Renal pelvis (tissue), 12 donors: ENCODE measurements around the gene LECT2. TPM values are rescaled to one million over a fixed set of nuclear protein-coding genes. Genes with fewer than 3 reads are reported as not detected.

Experiments used
- DNase-seq: peaks from one replicate; pipeline ENCODE4 v3.0.0-alpha.2; 2013
- long read RNA-seq, 16 experiments: transcript quantifications; one replicate each; lab custom pipeline, GENCODE V29; 2026
- polyA plus RNA-seq, 3 donors: library from polyadenylated mRNA; unstranded; fragments of 120-200 nt; gene quantifications; one replicate each; pipeline ENCODE4 v1.2.1, GENCODE V29; 2013; ENCODE audit not compliant: insufficient read length in 3 of 3

Gene LECT2
- polyA plus RNA-seq = 1 to 10 TPM; 2.1 to 4.8 (median 4.1) TPM
- long read RNA-seq, donor 1 = 0 reads
- long read RNA-seq, donor 2 = 0 reads
- long read RNA-seq, donor 3 = 0 reads
- long read RNA-seq, donor 4 = 0 reads
- long read RNA-seq, donor 5 = 0 reads
- long read RNA-seq, donor 6, partial matches to known transcripts = 7 of 7 reads
- long read RNA-seq, donor 6, other reads (novel, unspliced or antisense) = 0 of 7 reads
- long read RNA-seq, donor 7 = 0 reads
- long read RNA-seq, donor 8 = 0 reads
- long read RNA-seq, donor 9 = 0 reads
- long read RNA-seq, donor 10 = 0 reads
- long read RNA-seq, donor 11 = 0 reads
- long read RNA-seq, donor 12, partial matches to known transcripts = 7 of 7 reads
- long read RNA-seq, donor 12, other reads (novel, unspliced or antisense) = 0 of 7 reads
- long read RNA-seq, donor 13, partial matches to known transcripts = 5 of 5 reads
- long read RNA-seq, donor 13, other reads (novel, unspliced or antisense) = 0 of 5 reads
- long read RNA-seq, donor 14 = 0 reads
- long read RNA-seq, donor 15 = 0 reads
- long read RNA-seq, donor 16, partial matches to known transcripts = 16 of 16 reads
- long read RNA-seq, donor 16, other reads (novel, unspliced or antisense) = 0 of 16 reads

DNA sequence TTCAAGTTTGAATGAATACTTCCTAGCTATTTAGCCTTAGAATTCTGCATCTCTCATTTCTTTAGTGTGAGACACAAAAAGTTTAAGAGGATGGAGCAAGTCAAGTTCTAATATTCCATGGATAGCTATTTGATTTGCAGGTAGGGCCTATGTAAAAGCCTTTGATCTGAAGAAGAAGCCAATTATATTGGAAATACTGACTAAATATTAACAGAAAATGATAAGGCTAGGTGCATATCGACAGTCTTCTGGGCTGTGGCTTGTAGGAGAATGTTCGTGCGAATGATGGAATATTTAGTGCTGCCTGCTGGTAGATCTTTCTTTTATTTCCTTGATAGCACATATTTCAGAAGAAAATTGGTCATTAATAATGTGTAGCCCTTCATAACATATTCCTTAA, at the start of gene LECT2:
TSS of gene LECT2 (minus strand) at position 85 of the 400 bp plus-strand sequence. CDS start 150 bp downstream, outside the sequence.
- no peak for DNase-seq

DNA sequence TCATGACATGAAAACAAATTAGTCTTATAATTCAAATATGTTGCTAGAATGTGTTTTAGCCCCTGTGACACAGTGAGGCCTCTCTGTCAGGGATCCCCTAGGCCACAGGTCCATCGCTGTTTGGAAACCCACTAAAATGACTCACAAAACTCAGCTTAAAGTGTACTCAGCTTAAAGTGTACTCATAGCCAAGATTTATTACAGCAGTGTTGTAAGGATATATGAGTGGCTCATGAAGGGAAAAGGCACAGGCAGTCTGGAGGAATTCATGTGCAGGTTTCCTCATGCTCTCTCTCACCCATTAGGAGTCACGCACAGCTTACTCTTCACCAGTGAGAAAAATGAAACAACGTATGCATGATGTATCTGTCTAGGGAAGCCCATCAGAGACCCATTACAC, 49.7 kb upstream of the LECT2 start:
- DNase-seq = no peak

DNA sequence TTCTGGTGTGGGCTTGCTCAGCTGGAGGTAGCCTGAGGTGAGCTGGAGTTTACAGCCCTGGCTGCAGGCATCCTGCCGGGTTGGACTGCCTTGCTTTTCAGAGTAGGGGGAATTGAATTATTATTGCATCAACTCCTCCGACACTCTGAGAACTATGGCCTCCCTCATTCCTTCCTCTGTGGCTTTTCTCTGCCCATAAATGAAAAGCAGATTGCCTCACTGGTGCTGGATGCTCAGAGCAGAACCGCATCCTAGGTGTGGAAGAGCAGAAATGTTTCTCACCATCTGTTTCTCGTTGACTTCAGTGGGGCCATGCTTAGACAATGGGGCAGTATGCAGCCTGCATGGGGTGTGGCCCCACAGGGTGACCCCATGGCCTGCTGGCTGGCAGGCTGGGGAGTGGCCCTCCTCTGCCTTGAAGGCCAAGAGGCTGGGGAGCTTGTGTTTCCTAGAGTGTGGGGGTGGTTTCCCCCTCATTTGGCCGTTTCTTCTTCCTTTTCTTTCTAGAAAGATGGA, 46.7 kb upstream of the LECT2 start:
- no peak for DNase-seq

DNA sequence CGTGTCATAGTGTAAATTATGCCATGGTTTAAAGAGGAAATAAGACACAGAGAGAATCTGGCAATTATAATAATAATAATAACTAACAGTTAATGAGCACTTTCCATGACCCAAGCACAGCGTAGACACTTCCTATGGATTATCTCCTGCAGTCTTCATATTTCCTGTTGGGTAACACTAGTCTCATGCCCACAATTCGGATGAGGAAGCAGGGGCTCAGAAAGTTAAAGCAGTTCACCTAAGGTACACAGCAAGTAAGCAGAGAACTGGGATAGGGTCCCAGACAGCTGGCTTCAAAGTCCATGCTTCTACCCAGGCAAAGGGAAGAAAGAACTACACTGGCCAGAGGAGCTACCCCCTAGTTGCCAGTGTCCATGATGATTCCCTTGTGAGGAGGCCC, 46.1 kb upstream of the LECT2 start:
- DNase-seq = no peak

DNA sequence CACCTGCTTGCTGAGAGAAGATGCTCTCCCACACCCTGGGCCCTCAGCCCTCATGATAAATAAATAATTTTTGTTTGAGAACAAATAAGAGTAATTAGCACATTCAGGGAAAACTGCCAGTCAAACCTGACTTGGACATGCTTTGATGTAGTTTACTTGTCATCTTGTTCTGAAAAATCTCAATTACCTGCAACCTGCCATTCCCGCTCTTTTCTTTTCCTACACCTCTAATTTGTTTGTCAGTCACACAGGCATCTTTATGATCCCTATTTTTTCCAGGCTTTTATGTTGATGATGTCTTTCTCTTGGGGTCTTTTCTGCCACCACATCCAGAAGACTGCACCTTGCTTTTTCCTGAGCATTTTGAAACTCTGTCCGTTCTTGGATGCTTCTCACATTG, 45.4 kb upstream of the LECT2 start:
- DNase-seq = no peak

DNA sequence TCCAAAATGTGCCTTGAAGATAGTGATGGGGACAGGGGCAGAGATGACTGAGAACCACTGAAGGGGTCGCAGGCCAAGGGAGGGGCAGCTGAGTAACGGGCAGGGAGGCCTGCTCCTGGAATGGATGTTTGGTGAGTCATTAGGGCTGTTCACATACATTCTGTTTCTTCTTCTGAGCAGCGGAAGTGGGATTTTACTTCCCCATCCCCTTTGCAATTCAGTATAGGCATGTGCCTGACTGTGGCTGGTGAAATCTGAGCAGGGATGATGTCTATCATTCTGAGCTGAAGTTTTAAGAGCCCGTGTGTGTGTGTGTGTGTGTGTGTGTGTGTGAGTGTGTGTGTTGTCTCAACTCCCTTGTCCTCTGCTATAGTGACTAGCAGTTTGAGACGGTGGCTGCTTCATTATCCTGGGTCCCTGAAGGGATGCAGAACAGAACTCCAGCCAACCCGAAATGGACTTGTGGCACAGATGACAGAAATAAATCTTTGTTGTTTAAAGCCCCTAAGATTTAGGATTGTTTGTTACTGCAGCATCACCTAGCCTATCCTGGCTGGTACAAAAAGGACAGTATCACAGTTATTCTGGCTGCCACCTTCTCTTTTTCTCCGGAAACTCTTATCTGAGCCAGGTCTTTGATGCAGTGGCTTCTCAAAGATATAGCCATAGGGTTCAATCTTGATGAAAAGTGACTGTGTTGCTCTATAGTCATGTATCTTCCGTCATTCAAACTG, 44.8 kb upstream of the LECT2 start:
- no peak for DNase-seq

DNA sequence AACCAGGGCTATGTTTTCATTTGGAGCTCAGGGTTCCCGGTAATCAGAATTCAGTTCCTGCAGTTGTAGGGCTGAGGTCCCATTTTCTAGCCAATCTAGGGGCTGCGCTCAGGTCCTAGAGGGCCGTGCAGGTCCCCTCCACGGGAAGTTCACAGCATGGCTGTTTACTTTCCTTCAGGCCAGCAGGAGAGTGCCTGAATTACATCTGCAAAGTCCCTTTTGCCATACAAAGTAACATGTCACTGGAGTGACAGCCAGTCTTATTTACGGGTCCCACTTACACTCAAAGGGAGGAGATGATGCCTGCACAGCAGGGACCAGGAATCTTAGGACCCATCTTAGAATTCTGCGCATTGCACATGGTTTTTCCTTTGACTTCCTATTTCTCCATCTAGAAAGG, 44.1 kb upstream of the LECT2 start:
- DNase-seq = no peak

DNA sequence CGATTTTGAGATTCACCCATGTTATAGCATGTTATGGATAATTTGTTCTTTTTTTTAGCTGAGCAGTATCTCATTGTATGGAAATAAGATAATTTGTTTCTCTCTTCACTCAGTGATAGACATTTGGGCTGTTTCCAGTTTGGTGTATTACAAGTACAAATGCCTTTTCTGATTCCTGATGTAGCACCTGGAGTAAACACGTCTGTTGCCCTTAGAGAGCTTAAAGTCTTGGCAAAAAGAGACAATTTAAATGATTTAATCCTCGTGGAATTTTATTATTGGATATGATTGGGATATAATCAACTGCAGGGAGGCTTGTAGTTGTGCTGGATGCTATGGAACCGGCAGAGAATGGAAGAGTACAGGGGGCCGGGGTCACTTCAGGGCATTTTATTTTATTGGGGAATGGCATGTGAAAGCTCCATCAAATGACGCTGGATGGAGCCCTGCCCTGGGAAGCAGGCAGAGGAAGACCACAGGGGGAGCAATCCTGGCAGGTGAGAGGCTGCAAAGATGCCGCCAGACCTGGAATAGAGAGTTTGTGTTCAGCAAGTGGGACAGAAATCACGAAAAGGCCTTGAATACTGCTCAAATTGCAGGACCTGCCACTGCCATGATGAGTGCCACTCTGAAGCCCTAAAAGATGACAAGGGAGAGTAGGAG, 43.0 kb upstream of the LECT2 start:
- DNase-seq = no peak

DNA sequence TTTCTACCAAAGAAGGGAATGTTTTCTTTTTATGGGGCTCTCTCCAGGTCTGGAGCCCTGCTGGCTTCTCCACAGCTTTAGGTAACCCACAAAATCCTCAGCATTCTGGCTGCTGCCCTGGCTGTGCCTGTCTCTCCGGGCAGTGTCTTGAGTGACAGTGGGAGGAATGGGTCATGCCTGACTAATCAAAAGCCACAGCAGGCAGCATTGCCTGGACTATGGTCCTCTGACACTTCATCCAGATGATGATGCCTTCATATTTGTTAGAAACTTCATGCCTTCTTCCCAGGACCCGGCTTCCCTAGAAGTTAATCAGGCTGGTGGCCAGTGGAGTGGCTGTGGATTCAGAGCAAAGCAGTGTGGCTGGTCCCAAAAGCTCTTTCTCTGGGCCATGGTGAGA, 41.8 kb upstream of the LECT2 start:
- no peak for DNase-seq

DNA sequence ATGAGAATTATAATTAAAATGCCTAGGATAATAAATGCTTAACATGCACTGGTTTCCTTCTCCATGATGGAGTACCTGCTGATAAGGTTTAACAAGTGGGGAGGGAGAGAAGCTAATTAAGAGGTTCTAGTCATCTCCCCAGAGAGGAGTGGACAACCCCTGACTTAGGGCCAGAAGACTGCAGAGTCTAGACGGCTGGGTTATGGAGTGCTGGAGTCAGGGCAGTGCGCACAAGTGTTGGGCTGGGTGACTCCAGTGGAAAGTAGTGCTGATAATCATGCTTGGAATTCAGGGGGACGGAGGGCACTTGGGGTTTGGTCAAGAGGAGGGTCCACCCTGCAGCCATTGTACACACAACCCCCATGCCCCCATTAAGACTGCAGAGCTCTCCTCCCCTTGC, 41.2 kb upstream of the LECT2 start:
- DNase-seq = no peak

DNA sequence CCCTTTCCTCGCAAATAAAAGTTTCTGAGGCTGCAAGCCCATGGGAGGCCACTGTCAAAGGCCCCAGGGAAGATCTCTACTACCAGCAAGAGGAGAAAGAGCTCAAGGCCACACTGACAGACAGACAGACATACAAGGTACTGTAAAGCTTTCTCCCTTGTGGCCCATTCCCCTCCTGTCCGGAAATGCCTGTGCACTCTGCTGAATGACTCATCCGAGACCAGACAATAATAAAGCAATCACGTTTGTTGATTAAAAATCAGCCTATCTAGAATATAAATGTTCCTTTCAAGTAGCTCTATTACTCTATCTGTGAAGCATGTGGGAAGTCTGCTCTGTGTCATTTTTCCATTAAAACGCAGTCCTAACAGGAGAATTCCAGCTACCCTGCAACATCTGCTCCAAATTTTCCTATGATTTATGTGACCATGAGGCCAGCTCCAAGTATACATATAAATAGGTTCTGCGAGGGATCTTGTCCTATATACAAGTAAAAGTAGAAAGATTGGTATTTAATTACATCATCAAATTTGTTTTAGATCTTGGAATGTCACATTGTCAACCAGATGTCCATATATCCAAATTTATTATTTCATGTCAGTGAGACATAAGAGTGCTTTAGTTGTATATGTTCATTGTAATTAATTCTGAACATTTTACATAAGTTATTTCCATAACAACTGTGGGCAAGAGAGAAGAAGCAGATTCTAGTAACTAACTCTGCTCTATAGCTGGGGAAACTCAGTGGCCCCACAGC, 39.3 kb upstream of the LECT2 start:
- peak; percentile 69 for DNase-seq

DNA sequence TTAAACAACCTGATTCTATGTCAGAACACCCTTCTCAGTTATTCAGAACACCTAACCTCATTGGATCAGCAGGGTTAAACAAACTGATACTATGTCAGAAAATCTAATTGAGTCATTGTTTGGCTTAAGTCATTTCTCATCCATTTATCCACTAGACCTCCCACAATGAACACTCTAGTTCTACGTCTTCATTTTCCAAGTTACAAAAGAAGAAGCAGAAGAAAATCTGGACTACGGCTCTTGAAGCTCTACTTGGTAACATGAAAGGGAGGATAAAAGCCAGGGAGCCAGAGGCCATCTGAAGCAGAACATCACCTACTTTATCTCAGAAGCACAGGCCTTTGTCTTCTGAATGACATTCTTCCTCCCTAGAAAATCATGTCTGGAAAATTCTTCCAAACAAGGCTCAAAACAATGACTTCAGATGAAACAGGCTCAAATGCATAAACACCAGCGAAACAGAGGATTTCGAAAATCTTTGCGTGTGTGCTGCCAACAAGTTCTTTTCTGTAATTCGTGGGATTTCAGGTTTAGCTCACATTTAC, 38.6 kb upstream of the LECT2 start:
- no peak for DNase-seq

DNA sequence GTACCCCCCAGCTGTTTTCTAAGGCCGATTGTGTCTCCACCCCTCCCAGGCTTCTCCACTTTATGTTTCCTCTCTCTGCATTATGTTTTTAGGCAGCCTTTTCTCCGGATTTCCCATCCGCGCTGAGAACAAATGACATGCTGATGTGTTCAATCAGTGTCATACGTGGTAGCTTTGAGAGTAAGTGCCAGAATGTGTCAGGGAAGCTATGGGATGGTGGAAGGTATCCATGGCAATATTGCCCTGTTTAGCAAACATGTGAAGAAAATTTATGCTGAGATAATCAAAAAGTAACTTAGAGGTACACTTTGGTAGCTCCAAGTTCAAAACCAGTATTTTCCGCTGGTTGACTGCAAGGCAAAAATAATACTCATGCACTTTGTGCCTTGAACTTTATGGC, 36.6 kb upstream of the LECT2 start:
- DNase-seq = no peak

DNA sequence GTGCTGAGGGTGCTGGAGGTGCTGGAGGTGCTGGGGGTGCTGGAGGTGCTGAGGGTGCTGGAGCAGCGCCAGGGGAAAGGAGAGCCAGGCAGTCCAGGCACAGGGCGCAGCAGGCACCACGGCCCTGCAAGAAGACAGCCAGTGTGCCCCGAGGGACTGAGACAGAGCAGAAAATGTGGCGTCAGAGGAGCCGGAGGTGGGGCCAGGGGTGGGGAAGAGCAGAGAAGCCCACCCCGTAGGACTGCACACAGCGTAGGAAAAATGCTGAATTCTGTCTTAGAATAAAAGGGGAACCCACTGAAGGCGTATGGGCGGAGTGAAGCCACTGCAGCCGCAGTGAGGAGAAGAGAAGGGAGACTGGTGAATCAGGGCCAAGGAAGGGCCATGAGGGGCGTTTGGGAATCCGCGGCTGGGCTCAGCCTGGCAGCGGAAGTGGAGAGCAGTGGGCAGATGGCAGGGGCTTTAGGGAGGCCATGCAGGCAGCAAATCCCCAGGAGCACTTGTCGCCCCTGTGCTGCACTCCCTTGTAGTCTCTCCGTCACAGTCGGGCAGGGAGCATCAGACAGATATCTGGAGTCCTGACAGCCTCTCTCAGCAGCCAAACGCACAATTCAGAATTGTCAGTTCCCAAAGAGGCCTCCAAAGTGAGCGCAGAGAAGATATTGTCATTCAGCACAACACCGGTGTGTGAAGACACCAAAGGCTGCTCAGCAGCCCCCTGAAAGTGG, 35.9 kb upstream of the LECT2 start:
- DNase-seq = no peak

DNA sequence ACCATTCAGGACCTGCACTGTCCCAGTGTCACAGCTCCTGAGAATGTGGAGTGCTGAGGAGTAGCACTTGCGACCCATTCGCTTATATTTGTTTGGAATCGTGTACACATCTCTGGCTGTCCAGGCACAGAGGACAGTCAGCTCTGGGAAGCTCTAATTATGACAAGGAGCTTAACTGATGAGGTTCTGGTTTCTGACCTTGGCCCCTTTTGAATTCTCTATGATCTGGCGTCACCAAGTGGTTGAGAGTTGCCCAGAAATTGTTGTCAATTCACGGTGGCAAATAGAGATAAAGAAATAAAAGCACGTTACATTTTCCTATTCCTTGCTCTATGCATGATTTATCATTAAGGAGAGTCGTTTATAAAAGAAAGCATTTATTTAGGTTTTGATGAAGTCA, 34.9 kb upstream of the LECT2 start:
- no peak for DNase-seq

DNA sequence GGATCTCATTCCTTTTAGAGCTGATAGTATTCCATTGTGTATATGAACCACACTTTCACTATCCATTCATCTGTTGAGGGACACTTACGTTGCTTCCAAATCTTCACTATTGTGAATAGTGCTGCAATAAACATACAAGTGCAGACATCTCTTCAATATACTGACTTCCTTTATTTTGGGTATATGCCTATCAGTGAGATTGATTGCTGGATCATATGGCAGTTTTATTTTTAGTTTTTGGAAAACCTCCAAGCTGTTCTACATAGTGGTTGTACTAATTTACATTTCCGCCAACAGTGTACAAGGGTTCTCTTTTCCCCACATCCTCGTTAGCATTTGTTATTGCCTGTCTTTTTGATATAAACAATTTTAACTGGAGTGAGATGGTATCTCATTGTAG, 33.8 kb upstream of the LECT2 start:
- no peak for DNase-seq

DNA sequence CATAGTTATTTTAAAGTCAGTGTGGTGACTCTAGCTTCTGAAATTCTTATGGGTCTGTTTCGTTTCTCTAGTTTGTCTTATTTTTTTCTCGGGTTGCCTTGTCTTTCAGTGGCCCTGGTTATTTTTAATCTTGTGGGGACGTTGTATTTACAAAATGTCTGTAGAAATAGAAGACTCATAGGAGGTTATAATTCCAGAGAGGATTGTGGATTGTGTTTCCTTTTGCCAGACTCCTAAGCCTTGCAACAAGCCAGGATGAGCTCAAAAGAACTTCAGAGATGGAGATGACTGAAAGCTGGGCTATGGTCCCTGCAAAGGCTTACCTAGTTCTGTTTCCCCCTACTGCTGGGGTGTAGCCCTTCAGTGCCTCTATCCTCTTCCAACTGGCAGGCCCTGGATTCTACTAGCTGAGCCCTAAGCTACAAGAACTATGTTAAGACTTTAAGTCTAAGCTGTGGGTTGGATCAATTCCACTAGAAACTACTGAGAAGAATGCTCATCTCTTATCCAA, 32.2 kb upstream of the LECT2 start:
- no peak for DNase-seq

DNA sequence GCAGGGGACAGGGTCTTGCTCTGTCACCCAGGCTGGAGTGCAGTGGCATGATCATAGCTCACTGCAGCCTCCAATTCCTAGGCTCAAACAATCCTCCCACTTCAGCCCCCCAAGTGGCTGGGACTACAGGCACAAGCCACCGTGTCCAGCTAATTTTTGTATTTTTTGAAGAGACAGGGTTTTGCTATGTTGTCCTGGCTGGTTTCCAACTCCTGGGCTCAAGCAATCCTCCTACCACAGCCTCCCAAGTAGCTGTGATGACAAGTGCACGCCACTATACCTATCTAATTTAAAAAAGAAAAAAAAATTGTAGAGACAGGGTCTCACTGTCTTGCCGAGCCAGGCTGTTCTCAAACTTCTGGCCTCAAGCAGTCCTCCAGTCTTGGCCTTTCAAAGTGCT, 31.6 kb upstream of the LECT2 start:
- DNase-seq = no peak

DNA sequence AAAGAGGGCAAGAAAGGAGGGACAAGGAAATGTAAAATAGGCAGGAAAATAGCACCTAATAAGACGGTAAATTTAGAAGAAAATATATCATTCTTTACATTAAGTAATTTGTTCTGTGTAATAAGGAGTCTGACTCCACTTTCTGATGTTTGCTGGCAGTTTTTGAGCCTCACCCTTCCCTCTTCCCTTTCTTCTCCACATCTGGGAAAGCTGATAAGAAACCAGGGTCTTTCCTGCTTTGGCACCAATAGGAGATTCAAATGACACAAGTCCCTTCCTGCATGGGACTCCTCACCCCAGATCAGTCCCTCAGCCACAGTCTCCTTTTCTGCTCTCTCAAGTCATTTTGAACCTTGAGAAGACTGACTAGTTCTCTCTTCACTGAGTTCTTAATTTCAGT, 31.2 kb upstream of the LECT2 start:
- DNase-seq = no peak

DNA sequence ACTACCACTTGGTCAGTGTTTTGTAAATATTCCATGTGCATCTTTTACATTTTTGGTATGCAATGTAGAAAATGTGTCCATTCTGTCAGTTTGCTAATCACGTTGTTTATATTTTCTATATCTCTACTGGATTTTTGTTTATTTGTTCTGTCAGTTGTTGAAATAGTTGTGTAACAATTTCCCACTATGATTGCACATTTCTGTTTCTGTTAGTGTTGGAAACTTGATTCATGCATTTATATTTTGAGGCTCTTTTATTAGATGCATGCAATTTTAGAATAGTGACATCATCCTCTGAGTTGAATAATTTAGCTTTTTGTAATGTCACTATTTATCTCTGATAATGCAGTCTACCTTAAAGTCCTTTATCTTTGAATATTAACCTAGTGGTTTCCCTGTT, 25.8 kb upstream of the LECT2 start:
- no peak for DNase-seq
